Smooth muscle cell (in vitro differentiated cells): ENCODE measurements around the gene UGT2A2. TPM values are rescaled to one million over a fixed set of nuclear protein-coding genes. Genes with fewer than 3 reads are reported as not detected.
A peak's percentile ranks its signal among the peaks of the same experiment; 100 is the strongest.

Source experiments
- DNase-seq: peaks from one replicate; lab custom pipeline; 2025; ENCODE audit not compliant: unreplicated experiment; lab: John Stamatoyannopoulos, UW
- H2AFZ ChIP-seq: fragments of 200-600 bp; sonication (generic); 2 replicates; pipeline ENCODE4 v1.6.0; 2016; ENCODE audit warnings: antibody characterized with exemption, low read depth, mild to moderate bottlenecking
- H3F3A ChIP-seq: fragments of 200-600 bp; sonication (generic); 2 replicates; pipeline ENCODE4 v1.6.0; 2017; ENCODE audit warnings: antibody characterized with exemption, low read depth
- H3K27ac ChIP-seq: fragments of 200-600 bp; sonication (generic); 2 replicates; pipeline ENCODE4 v1.5.1; 2016; ENCODE audit warnings: low read depth, mild to moderate bottlenecking
- H3K27me3 ChIP-seq: fragments of 200-600 bp; sonication (generic); 2 replicates; pipeline ENCODE4 v1.6.1; 2016; ENCODE audit warnings: low read depth, mild to moderate bottlenecking
- H3K36me3 ChIP-seq: fragments of 200-600 bp; sonication (generic); 2 replicates; pipeline ENCODE4 v1.5.1; 2016; ENCODE audit warnings: low read depth
- H3K4me1 ChIP-seq: fragments of 200-600 bp; sonication (generic); 2 replicates; pipeline ENCODE4 v1.5.1; 2016; ENCODE audit warnings: low read depth
- H3K4me2 ChIP-seq: fragments of 200-600 bp; sonication (generic); 2 replicates; pipeline ENCODE4 v1.6.0; 2016; ENCODE audit warnings: mild to moderate bottlenecking
- H3K4me3 ChIP-seq: fragments of 200-600 bp; sonication (generic); 2 replicates; pipeline ENCODE4 v1.5.1; 2016; ENCODE audit warnings: mild to moderate bottlenecking
- H3K79me2 ChIP-seq: fragments of 200-600 bp; sonication (generic); 2 replicates; pipeline ENCODE4 v1.6.0; 2016; ENCODE audit warnings: low read depth, mild to moderate bottlenecking
- H3K9ac ChIP-seq: fragments of 200-600 bp; sonication (generic); 2 replicates; pipeline ENCODE4 v1.6.0; 2016; ENCODE audit warnings: low read depth
- H3K9me3 ChIP-seq: fragments of 200-600 bp; sonication (generic); replicated peaks from 2 replicates; pipeline ENCODE4 v1.5.1; 2016; ENCODE audit warnings: low read depth
- H4K20me1 ChIP-seq: fragments of 200-600 bp; sonication (generic); 2 replicates; pipeline ENCODE4 v1.6.0; 2016; ENCODE audit warnings: low read depth
- CTCF ChIP-seq: fragments of 200-600 bp; sonication (generic); IDR thresholded peaks from 2 replicates; pipeline ENCODE4 v1.5.1; 2017; ENCODE audit warnings: borderline replicate concordance, mild to moderate bottlenecking, antibody characterized with exemption; ENCODE audit not compliant: insufficient read depth, poor library complexity, severe bottlenecking
- WGBS: methylation state at CpG from one replicate; pipeline ENCODE4 v1.1.7; 2016; ENCODE audit warnings: low lambda C conversion rate; 5-methylcytosine and 5-hydroxymethylcytosine counted together
- polyA plus RNA-seq: library from polyadenylated mRNA; unstranded; fragments of >200 nt; fragmentation: Nextera tagmentation; extraction: Ambion mirVana; gene quantifications from 2 replicates; pipeline ENCODE4 v1.2.1, GENCODE V29; 2016
- total RNA-seq: library from RNA; depleted of rRNA; stranded (reverse); fragments of >200 nt; gene quantifications from 2 replicates; pipeline ENCODE4 v1.2.3, GENCODE V29; 2014

Gene UGT2A2
- total and polyA plus RNA-seq, 2 experiments from 2014 or later = not detected

- no peaks in the 10 kb centered on the region for H3K4me1 ChIP-seq
- no peaks in the 10 kb centered on the region for H3K36me3 ChIP-seq
- TF ChIP-seq CTCF = peak; percentile 82
- no peak overlapping the region for H3K27ac ChIP-seq
- no peaks in the 10 kb centered on the region for H3F3A ChIP-seq
- H3K79me2 ChIP-seq = no peaks in the 10 kb centered on the region
- peak overlapping the region; percentile 22 for H2AFZ ChIP-seq
- 78% methylated on average over 6 of the region's 6 CpGs for WGBS
- no peak overlapping the region for H3K4me3 ChIP-seq
- no peaks in the 10 kb centered on the region for H4K20me1 ChIP-seq
- H3K27me3 ChIP-seq = no peaks in the 10 kb centered on the region
- no peak for DNase-seq
- H3K9me3 ChIP-seq = peaks cover 2% of the 10 kb centered on the region
- H3K4me2 ChIP-seq = no peak overlapping the region
- H3K9ac ChIP-seq = no peak overlapping the region
These were observed 22.3 kb downstream of the UGT2A2 start for GRCh38 chr4:69617083-69617694.

GRCh38 chr4:69610484-69610883, 29.0 kb downstream of the UGT2A2 start:
- no peak overlapping the region for H2AFZ ChIP-seq
- 56% methylated on average over 1 of the region's 1 CpG for WGBS
- H3K4me2 ChIP-seq = no peak overlapping the region
- no peaks in the 10 kb centered on the region for H3K4me1 ChIP-seq
- H3K27me3 ChIP-seq = no peaks in the 10 kb centered on the region
- H3K79me2 ChIP-seq = no peaks in the 10 kb centered on the region
- H4K20me1 ChIP-seq = no peaks in the 10 kb centered on the region
- TF ChIP-seq CTCF = no peak
- H3K9ac ChIP-seq = no peak overlapping the region
- no peaks in the 10 kb centered on the region for H3K9me3 ChIP-seq
- H3K27ac ChIP-seq = no peak overlapping the region
- DNase-seq = no peak
- H3K36me3 ChIP-seq = no peaks in the 10 kb centered on the region
- no peaks in the 10 kb centered on the region for H3F3A ChIP-seq
- no peak overlapping the region for H3K4me3 ChIP-seq

- Histone ChIP-seq H4K20me1 (no peaks in the 10 kb centered on the region), H3K4me1 (no peaks in the 10 kb centered on the region), H3K4me3 (no peak overlapping the region), H3K36me3 (no peaks in the 10 kb centered on the region), H3K27me3 (no peaks in the 10 kb centered on the region), H3K79me2 (no peaks in the 10 kb centered on the region), H2AFZ (no peak overlapping the region), H3K4me2 (no peak overlapping the region), H3K9ac (no peak overlapping the region), H3K9me3 (no peaks in the 10 kb centered on the region), H3F3A (no peaks in the 10 kb centered on the region), H3K27ac (no peak overlapping the region)
- WGBS = 54% methylated on average over 4 of the region's 4 CpGs
- no peak for TF ChIP-seq CTCF
- no peak for DNase-seq
These were observed 38.4 kb downstream of the UGT2A2 start for GRCh38 chr4:69601065-69601464.

GRCh38 chr4:69600013-69600412, 39.4 kb downstream of the UGT2A2 start:
- no peaks in the 10 kb centered on the region for H4K20me1 ChIP-seq
- no peak for DNase-seq
- no peak overlapping the region for H2AFZ ChIP-seq
- H3K79me2 ChIP-seq = no peaks in the 10 kb centered on the region
- no peak overlapping the region for H3K4me2 ChIP-seq
- no peak for TF ChIP-seq CTCF
- 69% methylated on average over 2 of the region's 2 CpGs for WGBS
- H3K27ac ChIP-seq = no peak overlapping the region
- no peak overlapping the region for H3K4me3 ChIP-seq
- H3F3A ChIP-seq = no peaks in the 10 kb centered on the region
- H3K27me3 ChIP-seq = no peaks in the 10 kb centered on the region
- no peaks in the 10 kb centered on the region for H3K36me3 ChIP-seq
- no peak overlapping the region for H3K9ac ChIP-seq
- H3K9me3 ChIP-seq = no peaks in the 10 kb centered on the region
- no peaks in the 10 kb centered on the region for H3K4me1 ChIP-seq
